Measurements from ENCODE around the gene HSDL1.

DNA sequence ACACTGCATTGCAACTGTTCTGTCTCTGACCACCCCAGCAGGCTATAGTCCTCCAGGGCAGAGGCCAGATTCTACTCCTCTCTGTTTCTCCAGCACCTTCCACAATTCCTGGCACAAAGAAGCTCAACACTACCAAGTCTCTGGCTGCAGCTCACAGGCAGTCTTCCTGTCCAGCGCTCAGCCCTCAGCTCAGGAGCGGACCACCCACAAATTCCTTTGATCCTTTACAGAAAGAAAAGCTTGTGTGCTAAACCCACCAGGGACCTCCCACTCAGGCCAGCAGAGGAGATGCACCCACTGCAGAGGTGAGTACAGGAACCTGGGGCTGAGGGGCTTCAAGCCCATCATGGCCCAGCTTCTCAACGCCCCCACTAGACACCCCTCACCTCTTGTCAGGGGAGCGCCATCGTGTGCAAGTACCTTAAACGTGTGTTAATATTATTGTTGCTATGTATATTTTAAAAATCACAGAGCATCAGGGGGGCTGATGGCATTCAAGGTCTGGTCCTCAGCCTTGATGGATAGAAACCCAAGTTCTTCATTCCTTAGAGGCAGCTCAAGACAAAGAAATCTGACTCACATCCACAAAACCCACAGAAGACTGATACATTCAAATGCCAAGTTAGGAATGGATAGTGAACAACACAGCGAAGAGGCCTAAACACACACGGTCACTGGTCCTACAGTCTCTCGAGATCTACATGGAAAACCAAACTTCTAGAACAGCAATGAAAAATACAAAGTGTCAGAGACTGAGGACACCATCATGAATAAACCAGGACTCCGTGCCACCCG lies 8.4 kb downstream of the HSDL1 start:
- TF ChIP-seq EP300 (IDR thresholded peaks at IDR 0.05), result no peak
- TF ChIP-seq CTCF (IDR thresholded peaks at IDR 0.05), result no peak
- TF ChIP-seq MAX (IDR thresholded peaks at IDR 0.05), result no peak
- TF ChIP-seq KDM1A (IDR thresholded peaks at IDR 0.05; ENCODE audit: low read depth), result no peak
- TF ChIP-seq TFCP2L1 (CRISPR knock-in tag; IDR thresholded peaks at IDR 0.05), result no peak
- no peak for TF ChIP-seq POLR2A (IDR thresholded peaks at IDR 0.05; ENCODE audit: low read length)
- TF ChIP-seq, protein P1, sequence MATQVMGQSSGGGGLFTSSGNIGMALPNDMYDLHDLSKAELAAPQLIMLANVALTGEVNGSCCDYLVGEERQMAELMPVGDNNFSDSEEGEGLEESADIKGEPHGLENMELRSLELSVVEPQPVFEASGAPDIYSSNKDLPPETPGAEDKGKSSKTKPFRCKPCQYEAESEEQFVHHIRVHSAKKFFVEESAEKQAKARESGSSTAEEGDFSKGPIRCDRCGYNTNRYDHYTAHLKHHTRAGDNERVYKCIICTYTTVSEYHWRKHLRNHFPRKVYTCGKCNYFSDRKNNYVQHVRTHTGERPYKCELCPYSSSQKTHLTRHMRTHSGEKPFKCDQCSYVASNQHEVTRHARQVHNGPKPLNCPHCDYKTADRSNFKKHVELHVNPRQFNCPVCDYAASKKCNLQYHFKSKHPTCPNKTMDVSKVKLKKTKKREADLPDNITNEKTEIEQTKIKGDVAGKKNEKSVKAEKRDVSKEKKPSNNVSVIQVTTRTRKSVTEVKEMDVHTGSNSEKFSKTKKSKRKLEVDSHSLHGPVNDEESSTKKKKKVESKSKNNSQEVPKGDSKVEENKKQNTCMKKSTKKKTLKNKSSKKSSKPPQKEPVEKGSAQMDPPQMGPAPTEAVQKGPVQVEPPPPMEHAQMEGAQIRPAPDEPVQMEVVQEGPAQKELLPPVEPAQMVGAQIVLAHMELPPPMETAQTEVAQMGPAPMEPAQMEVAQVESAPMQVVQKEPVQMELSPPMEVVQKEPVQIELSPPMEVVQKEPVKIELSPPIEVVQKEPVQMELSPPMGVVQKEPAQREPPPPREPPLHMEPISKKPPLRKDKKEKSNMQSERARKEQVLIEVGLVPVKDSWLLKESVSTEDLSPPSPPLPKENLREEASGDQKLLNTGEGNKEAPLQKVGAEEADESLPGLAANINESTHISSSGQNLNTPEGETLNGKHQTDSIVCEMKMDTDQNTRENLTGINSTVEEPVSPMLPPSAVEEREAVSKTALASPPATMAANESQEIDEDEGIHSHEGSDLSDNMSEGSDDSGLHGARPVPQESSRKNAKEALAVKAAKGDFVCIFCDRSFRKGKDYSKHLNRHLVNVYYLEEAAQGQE (IDR thresholded peaks at IDR 0.05), result no peak
- no peak for TF ChIP-seq RCOR1 (IDR thresholded peaks at IDR 0.05; ENCODE audit: low read depth, low read length)
- no peak for TF ChIP-seq RARB (CRISPR knock-in tag; IDR thresholded peaks at IDR 0.05)
- TF ChIP-seq CEBPB (IDR thresholded peaks at IDR 0.05), result no peak
- no peak for TF ChIP-seq RAD21 (conservative IDR thresholded peaks at IDR 0.05 in 1 of 2, IDR thresholded peaks at IDR 0.05 in 1 of 2)
- TF ChIP-seq HOXA7 (CRISPR knock-in tag; IDR thresholded peaks at IDR 0.05), result no peak
- TF ChIP-seq ESRRA (IDR thresholded peaks at IDR 0.05; ENCODE audit: borderline replicate concordance, low read length), result no peak
- no peak for TF ChIP-seq BHLHE40 (IDR thresholded peaks at IDR 0.05; ENCODE audit: low read depth, low read length)
